Femur (tissue), 1 donor: ENCODE results near the gene UBXN10.

Source experiments
- DNase-seq: peaks from one replicate; pipeline ENCODE4 v3.0.0-alpha.2; 2017

Gene UBXN10

GRCh38 chr1:20152599-20152930 is 33.3 kb upstream of the UBXN10 start:
- no peak for DNase-seq

DNA sequence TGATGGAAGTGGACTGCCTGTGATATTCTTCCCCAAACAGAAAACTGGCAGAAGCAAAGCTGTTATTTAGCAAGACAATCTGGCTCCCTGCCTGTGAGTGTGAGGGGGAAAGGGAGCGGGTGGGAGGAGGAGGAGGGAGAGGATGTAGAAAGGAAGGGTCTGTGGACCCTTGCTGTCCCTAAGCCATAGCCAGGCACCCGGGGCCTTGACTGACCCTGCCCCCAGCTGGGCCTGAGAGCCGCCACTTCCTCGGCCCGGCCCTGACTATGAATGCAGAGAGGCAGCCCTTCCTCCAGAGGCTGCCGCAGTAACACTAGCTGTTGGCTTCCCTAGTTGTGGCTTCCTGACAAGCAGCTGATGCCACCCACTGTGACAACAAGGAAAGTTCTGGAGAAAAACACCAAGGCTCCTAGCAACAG is 32.9 kb upstream of the UBXN10 start:
- DNase-seq, result peak; percentile 43

DNA sequence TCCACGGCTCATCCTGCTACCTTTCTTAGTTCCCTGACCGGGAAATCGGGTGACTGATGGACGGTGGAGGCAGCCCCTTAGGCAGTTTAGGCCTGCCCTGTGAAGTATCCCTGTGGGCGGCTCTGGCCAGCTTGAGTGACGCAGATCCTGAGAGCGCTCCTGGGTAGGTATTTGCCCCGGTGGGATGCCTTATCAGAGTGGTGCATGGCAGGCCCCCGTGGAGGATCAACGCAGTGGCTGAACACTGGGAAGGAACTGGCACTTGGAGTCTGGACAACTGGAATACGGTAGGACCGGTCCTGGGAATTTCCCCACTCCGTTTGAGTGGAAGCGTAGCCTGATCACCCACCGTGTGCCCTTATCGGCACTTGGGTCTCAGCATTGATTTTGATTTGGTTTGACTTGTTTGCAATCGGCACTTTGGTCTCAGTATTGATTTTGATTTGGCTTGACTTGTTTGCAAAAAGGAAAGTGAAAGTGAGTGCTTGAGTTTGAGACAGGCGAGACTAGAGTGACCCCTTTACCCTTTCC is 31.5 kb upstream of the UBXN10 start:
- DNase-seq, result no peak

DNA sequence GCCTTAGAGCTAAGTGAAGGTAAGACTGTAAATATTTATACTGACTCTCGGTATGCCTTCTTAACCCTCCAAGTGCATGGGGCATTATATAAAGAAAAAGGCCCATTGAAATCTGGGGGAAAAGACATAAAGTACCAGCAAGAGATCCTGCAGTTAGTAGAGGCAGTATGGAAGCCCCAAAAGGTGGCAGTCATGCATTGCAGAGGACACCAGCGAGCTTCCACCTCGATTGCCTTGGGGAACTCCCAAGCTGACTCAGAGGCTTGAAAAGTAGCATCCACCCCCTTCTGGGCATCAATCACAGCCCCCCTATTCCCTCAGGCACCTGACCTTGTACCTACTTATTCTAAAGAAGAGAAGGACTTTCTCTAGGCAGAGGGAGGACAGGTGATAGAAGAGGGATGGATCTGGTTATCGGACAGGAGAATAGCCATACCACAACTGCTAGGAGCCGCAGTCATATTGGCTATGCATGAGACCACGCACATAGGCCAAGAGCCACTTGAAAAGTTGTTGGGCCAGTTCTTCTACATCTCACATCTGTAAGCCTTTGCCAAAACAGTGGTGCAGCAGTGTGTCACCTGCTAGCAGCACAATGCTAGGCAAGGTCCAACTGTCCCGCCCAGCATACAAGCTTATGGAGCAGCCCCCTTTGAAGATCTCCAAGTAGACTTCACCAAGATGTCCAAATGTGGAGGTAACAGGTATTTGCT is 27.4 kb upstream of the UBXN10 start:
- DNase-seq, result no peak

GRCh38 chr1:20160034-20160433 is 25.9 kb upstream of the UBXN10 start:
- no peak for DNase-seq

- peak; percentile 47 for DNase-seq
Measured at GRCh38 chr1:20164694-20165202, 21.1 kb upstream of the UBXN10 start.

DNA sequence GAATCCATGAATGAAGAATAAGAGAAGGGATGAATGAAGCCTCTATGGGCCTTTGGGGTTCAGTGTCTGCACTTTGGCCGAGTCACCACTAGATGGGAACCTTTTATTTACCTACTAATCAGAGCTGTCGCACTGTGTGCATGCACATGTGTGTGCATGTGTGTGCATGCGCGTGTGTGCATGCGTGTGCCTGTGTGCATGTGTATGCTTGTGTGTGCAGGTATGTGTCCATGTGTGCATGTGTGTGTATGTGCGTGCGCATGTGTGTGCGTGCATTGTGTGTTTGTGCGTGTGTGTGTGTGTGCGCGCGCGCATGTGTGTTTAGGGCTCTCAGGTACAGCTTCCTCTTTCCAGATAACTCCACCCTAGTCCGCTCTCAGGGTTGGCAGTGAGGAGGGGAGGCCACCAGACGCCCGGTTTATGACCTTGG is 20.4 kb upstream of the UBXN10 start:
- no peak for DNase-seq

GRCh38 chr1:20166051-20166450 is 19.8 kb upstream of the UBXN10 start:
- no peak for DNase-seq

DNA sequence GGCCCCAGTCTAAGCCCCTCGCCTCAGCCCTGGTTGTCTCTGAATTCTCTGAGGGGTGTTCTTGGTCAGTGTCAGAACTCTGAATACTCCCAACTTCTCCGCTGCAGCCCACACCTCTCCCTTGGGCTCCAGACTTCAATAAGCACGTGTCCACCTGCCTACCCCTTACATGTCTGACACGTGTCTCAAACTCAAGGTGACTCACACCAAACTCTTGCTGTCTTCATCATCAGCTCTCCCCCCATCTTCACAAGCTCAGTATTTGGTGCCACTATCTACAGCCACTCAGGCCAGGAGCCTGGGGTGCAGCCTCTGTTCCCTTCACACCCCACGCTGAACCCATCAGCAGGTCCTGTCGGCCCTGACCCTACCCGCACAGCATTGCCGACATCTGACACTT is 18.8 kb upstream of the UBXN10 start:
- DNase-seq, result no peak

- no peak for DNase-seq
Measured at GRCh38 chr1:20168564-20169491, 17.1 kb upstream of the UBXN10 start.

DNA sequence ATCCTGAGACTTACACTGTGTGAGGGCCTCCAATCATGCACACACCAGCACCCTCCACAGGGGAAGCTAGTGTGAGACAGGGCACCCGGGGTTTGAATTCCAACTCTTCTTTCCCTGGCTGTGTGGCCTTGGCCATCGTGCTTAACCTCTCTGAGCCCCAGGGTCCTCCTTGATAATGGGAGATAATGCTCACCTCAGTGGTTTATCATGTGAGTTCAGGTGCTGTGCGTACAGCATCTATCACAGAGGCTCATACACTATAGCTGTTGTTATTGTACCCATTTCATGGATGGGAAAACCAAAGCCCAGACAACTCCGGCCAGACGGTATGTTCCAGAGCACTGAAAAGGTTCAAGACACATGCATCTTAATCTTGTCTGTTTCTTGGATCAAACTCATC is 16.0 kb upstream of the UBXN10 start:
- no peak for DNase-seq

GRCh38 chr1:20172033-20172590 is 13.8 kb upstream of the UBXN10 start:
- DNase-seq, result no peak

DNA sequence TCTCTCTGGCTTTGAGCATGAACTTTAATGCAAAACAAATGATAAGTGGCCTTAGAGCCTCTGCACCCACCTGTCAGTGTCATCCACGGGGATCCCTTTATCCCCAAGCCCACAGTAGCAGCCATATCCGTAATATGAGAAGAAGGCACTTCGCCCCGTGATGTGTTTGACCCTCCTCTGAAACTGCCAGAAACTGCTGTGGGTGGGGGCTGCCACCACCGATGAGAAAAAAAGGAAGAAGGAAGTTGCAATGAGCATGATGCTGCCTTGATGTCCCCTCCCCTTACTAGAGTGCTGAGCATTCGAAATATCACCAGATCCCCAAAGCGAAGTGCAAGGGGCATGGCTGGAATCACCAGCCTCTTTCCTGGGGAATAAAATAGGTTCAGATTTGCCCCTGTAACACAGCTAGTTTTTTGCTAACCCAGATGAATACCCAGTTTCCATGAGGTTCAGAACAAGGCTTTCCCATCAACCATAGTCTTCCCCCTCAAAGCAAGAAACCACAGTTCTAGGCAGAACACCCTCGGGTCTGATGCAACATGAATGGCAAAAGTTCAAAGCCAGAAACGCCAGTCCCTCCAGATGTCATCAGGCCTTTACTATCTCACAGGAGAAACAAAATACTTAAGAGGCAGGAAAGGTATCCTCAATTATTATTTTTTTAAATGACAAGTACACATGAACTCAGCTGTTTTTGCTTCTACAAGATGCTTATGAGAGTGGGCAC is 10.8 kb upstream of the UBXN10 start:
- no peak for DNase-seq

DNA sequence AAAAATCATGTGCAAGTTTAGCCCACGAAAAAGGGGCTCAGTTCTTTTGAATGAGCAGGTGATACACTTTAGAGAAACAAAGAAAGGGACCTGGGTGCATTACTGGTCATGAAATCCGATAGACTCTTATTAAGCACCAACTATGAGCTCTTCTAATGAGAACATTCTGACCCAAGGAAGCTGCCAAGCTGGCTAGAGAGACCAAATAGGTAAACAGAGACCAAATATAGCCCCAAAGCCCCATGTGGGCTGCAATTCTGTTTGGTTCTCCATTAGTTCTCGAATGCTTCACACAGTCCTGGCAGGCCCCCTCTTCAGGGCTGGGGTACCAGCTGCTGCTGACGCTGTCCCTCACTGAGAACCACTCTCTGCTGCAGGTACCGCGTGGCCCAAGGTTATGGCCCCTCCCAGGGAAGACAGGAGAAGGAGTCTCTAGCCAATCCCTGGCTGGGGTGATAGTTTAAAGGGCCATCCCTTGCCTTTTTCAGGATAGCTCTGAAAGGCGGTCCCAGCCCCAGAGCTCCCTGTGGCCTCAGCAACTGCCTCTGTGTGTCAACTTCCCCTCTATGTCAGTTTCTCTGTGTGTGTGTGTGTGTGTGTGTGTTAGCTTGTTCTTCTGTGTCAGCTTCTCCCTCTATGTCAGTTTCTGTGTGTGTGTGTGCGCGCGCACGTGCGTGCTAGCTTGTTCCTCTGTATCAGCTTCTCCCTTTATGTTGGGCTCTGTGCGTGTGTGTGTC is 7.1 kb upstream of the UBXN10 start:
- DNase-seq, result no peak

GRCh38 chr1:20179371-20180128 is 6.3 kb upstream of the UBXN10 start:
- no peak for DNase-seq

- no peak for DNase-seq
Measured at GRCh38 chr1:20180129-20180843, 5.6 kb upstream of the UBXN10 start.

DNA sequence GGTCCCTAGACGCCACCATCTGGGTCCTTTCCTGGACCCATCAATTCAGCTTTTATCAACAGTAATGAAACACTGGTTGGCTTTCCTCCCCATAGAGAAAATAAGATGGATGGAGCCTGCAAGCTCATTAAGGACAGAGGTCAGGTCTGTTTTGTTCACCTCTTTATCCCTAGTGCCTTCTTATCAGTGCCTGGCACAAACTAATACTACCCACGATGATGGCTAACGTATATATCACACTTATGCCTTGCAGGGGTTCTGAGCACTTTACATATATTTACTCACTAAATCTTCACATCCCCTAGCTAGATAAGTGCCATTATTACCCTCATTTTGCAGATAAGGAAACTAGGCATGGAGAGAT is 5.1 kb upstream of the UBXN10 start:
- no peak for DNase-seq

DNA sequence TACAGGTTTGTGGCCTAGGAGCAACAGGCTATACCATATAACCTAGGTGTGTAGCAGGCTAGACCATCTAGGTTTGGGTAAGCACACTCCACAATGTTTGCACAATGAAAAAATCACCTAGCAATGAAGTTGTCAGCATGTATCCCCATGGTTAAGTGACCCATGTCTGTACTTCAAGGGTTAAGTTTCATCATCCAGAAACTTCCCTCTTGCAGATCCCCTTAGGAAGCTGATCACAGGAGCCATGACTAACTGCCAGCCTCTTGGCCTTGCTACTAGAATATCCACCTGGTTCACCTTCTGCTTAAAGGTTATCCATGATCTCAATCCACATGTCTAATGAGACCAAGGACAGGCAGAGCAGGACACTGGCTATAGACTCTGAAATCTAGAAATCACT is 3.5 kb upstream of the UBXN10 start:
- DNase-seq, result no peak

DNA sequence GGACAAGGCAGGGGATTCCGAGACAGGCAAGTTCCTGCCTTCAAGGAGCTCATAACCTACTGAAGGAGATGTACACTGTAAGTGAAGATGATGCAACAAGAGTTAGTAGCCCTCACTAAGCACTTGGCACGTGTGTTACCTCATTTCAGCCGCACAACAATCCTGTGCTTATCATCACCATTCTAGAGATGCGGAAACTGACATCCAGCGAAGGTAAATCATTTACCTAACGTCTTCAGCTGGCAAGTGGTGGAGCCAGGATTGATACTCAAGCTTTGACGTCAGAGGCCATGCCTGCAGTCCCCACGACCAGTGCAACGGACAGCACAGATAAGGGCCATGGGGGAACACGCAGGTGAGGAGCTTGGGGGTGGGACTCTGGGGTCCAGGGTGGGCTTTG is 2.9 kb upstream of the UBXN10 start:
- no peak for DNase-seq

- no peak for DNase-seq
Measured at GRCh38 chr1:20183616-20184271, 2.2 kb upstream of the UBXN10 start.
